NT2/D1 (cell line): ENCODE results near the gene INPP1.

Experiments
- SUZ12 ChIP-seq: IDR thresholded peaks from 2 replicates; pipeline ENCODE4 v1.6.1; 2011; ENCODE audit not compliant: insufficient read length, insufficient read depth; ENCODE audit errors: extremely low read depth
- YY1 ChIP-seq: IDR thresholded peaks from 2 replicates; pipeline ENCODE4 v1.6.1; 2011; ENCODE audit not compliant: insufficient read length, insufficient read depth
- ZNF274 ChIP-seq: IDR thresholded peaks from 2 replicates; pipeline ENCODE4 v1.6.1; 2011; ENCODE audit warnings: mild to moderate bottlenecking, low read depth, low read length

GRCh38 chr2:190405995-190406394 lies 62.6 kb downstream of the INPP1 start:
- TF ChIP-seq SUZ12 (no peak), ZNF274 (no peak), YY1 (no peak)
